Measurements from ENCODE around the gene ERICH4. TPM values are rescaled to one million over a fixed set of nuclear protein-coding genes. Genes with fewer than 3 reads are reported as not detected.

The ERICH4 gene
- total and polyA plus RNA-seq, 9 of the 15 experiments (the other 6 are each of a cell fraction or from before 2014, with no cell fraction given) = not detected

- TF ChIP-seq, protein P1, sequence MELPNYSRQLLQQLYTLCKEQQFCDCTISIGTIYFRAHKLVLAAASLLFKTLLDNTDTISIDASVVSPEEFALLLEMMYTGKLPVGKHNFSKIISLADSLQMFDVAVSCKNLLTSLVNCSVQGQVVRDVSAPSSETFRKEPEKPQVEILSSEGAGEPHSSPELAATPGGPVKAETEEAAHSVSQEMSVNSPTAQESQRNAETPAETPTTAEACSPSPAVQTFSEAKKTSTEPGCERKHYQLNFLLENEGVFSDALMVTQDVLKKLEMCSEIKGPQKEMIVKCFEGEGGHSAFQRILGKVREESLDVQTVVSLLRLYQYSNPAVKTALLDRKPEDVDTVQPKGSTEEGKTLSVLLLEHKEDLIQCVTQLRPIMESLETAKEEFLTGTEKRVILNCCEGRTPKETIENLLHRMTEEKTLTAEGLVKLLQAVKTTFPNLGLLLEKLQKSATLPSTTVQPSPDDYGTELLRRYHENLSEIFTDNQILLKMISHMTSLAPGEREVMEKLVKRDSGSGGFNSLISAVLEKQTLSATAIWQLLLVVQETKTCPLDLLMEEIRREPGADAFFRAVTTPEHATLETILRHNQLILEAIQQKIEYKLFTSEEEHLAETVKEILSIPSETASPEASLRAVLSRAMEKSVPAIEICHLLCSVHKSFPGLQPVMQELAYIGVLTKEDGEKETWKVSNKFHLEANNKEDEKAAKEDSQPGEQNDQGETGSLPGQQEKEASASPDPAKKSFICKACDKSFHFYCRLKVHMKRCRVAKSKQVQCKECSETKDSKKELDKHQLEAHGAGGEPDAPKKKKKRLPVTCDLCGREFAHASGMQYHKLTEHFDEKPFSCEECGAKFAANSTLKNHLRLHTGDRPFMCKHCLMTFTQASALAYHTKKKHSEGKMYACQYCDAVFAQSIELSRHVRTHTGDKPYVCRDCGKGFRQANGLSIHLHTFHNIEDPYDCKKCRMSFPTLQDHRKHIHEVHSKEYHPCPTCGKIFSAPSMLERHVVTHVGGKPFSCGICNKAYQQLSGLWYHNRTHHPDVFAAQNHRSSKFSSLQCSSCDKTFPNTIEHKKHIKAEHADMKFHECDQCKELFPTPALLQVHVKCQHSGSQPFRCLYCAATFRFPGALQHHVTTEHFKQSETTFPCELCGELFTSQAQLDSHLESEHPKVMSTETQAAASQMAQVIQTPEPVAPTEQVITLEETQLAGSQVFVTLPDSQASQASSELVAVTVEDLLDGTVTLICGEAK (IDR thresholded peaks at IDR 0.05) = peak; percentile 83
- TF ChIP-seq, protein P1 (CRISPR knock-in tag; IDR thresholded peaks at IDR 0.05) = no peak
- TF ChIP-seq, protein P2, sequence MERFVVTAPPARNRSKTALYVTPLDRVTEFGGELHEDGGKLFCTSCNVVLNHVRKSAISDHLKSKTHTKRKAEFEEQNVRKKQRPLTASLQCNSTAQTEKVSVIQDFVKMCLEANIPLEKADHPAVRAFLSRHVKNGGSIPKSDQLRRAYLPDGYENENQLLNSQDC (CRISPR knock-in tag; IDR thresholded peaks at IDR 0.05) = no peak
- TF ChIP-seq PHB2 (IDR thresholded peaks at IDR 0.05; ENCODE audit: low read depth) (no peak), MTA2 (IDR thresholded peaks at IDR 0.05; ENCODE audit: low read depth) (no peak), NCOA1 (IDR thresholded peaks at IDR 0.05; ENCODE audit: low read depth) (no peak), YY1 (IDR thresholded peaks at IDR 0.05; ENCODE audit: borderline replicate concordance in 1 of 3, control insufficient read depth in 1 of 3, extremely low read depth in 1 of 3, insufficient read depth in 3 of 3, insufficient read length in 1 of 3, insufficient replicate concordance in 2 of 3, low read depth in 1 of 3, low read length in 2 of 3) (peak; percentile 87 to 99 (median 96)), CBX5 (IDR thresholded peaks at IDR 0.05; ENCODE audit: borderline replicate concordance, low read depth) (no peak), ZNF699 (CRISPR knock-in tag; IDR thresholded peaks at IDR 0.05; ENCODE audit: insufficient replicate concordance) (no peak), CBFA2T3 (IDR thresholded peaks at IDR 0.05) (no peak), XRCC3 (IDR thresholded peaks at IDR 0.05) (no peak), CREM (IDR thresholded peaks at IDR 0.05; ENCODE audit: low read depth) (peak; percentile 63), ZNF232 (CRISPR knock-in tag; IDR thresholded peaks at IDR 0.05) (no peak), PCBP2 (IDR thresholded peaks at IDR 0.05; ENCODE audit: low read depth, low read length, poor library complexity, severe bottlenecking) (no peak), FOXA3 (CRISPR knock-in tag; conservative IDR thresholded peaks at IDR 0.05 in 1 of 2, IDR thresholded peaks at IDR 0.05 in 1 of 2) (peak in 1 of 2 experiments; percentile 52; a peak in 1 of 4 replicates), NFYB (IDR thresholded peaks at IDR 0.05; ENCODE audit: extremely low read depth, insufficient read length) (no peak)
- TF ChIP-seq, protein P3, sequence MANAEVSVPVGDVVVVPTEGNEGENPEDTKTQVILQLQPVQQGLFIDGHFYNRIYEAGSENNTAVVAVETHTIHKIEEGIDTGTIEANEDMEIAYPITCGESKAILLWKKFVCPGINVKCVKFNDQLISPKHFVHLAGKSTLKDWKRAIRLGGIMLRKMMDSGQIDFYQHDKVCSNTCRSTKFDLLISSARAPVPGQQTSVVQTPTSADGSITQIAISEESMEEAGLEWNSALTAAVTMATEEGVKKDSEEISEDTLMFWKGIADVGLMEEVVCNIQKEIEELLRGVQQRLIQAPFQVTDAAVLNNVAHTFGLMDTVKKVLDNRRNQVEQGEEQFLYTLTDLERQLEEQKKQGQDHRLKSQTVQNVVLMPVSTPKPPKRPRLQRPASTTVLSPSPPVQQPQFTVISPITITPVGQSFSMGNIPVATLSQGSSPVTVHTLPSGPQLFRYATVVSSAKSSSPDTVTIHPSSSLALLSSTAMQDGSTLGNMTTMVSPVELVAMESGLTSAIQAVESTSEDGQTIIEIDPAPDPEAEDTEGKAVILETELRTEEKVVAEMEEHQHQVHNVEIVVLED (CRISPR knock-in tag; IDR thresholded peaks at IDR 0.05) = 0 out of 2 replicates have a peak, but pooled peaks have one; percentile 11
Measured at GRCh38 chr19:41439441-41440222, 3.3 kb upstream of the ERICH4 start, which contains the start of gene DMAC2 (continued).
